ENCODE measurements around the gene PRR5L.

GRCh38 chr11:36467916-36468315 lies 171.8 kb downstream of the PRR5L start:
- TF ChIP-seq ZNF274 (IDR thresholded peaks at IDR 0.05; ENCODE audit: low read length) = no peak
- TF ChIP-seq ZNF274 (tag by site-specific recombination; IDR thresholded peaks at IDR 0.05; ENCODE audit: borderline replicate concordance) = no peak
- TF ChIP-seq BCL11A (tag by site-specific recombination; IDR thresholded peaks at IDR 0.05; ENCODE audit: low read depth) = no peak
- no peak for TF ChIP-seq ZNF121 (tag by site-specific recombination; IDR thresholded peaks at IDR 0.05)
- no peak for TF ChIP-seq ZBTB11 (tag by site-specific recombination; conservative IDR thresholded peaks at IDR 0.05; ENCODE audit: low read depth)
- no peak for TF ChIP-seq REST (tag by site-specific recombination; IDR thresholded peaks at IDR 0.05)
- no peak for TF ChIP-seq ZNF473 (tag by site-specific recombination; IDR thresholded peaks at IDR 0.05)
- TF ChIP-seq SP2 (tag by site-specific recombination; IDR thresholded peaks at IDR 0.05) = no peak
- TF ChIP-seq ZNF626 (tag by site-specific recombination; IDR thresholded peaks at IDR 0.05) = no peak
- TF ChIP-seq ZNF561 (tag by site-specific recombination; IDR thresholded peaks at IDR 0.05; ENCODE audit: borderline replicate concordance) = no peak
- TF ChIP-seq CTCF (tag by site-specific recombination; IDR thresholded peaks at IDR 0.05) = no peak
- TF ChIP-seq ZBTB21 (tag by site-specific recombination; IDR thresholded peaks at IDR 0.05) = no peak
- TF ChIP-seq ZSCAN30 (tag by site-specific recombination; IDR thresholded peaks at IDR 0.05) = no peak
- TF ChIP-seq ZNF777 (tag by site-specific recombination; IDR thresholded peaks at IDR 0.05; ENCODE audit: borderline replicate concordance) = no peak

Data from HEK293 (cell line).